Transverse colon (tissue), 4 donors: Measurements from ENCODE around the gene PRKG1.

Experiments used
- CTCF ChIP-seq, 5 experiments: fragments of 200-600 bp in 3 of 5; fragments of 450-650 bp in 2 of 5; sonication (generic) in 3 of 5; IDR thresholded peaks; 1 replicate in 2 of 5; 2 replicates in 3 of 5; pipeline ENCODE4 v1.5.1; 2016 to 2017; ENCODE audit warnings: antibody characterized with exemption in 5 of 5, inconsistent platforms in 3 of 5, mild to moderate bottlenecking in 2 of 5, moderate library complexity in 1 of 5
- POLR2A ChIP-seq: fragments of 450-650 bp; IDR thresholded peaks from one replicate; pipeline ENCODE4 v1.6.1; 2016; ENCODE audit warnings: antibody characterized with exemption, mild to moderate bottlenecking, moderate library complexity
- POLR2AphosphoS5 ChIP-seq, 3 donors: sonication (generic); formaldehyde crosslinking; IDR thresholded peaks; one replicate each; pipeline ENCODE4 v1.6.1; 2016; ENCODE audit warnings: antibody characterized with exemption in 3 of 3

- TF ChIP-seq POLR2A (no peak), CTCF (IDR thresholded peaks at IDR 0.05) (no peak), POLR2AphosphoS5 (IDR thresholded peaks at IDR 0.05) (no peak)
Observed at GRCh38 chr10:51196508-51197175, 122.4 kb downstream of the PRKG1 start.
